GM12872 (cell line): ENCODE results near the gene OR6Q1.

Experiments used
- TF ChIP-seq, protein P1 (sequence below): IDR thresholded peaks from 3 replicates; pipeline ENCODE4 v1.5.1; 2011; ENCODE audit warnings: low read depth, mild to moderate bottlenecking, low read length, moderate library complexity; ENCODE audit not compliant: insufficient read depth

The OR6Q1 gene

DNA sequence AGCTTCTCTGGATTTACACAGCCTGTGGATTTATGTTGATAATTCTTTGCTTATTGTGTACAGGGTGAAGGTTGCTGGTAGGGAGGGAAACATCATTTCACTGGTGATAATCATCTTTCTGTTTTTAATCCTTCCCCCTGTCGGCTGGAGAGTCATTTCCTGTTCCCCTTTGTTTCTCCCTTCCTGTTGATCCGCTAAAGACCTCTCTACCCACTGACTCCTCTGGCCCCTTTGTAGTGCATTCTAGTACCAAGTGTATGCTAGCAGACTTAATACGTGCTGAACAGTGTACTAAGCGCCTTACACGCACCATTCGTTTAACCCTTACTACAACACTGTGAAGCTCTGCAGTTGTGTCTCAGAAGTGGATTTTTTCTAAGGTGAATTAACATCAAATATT is 26.1 kb upstream of the OR6Q1 start:
- TF ChIP-seq, protein P1, sequence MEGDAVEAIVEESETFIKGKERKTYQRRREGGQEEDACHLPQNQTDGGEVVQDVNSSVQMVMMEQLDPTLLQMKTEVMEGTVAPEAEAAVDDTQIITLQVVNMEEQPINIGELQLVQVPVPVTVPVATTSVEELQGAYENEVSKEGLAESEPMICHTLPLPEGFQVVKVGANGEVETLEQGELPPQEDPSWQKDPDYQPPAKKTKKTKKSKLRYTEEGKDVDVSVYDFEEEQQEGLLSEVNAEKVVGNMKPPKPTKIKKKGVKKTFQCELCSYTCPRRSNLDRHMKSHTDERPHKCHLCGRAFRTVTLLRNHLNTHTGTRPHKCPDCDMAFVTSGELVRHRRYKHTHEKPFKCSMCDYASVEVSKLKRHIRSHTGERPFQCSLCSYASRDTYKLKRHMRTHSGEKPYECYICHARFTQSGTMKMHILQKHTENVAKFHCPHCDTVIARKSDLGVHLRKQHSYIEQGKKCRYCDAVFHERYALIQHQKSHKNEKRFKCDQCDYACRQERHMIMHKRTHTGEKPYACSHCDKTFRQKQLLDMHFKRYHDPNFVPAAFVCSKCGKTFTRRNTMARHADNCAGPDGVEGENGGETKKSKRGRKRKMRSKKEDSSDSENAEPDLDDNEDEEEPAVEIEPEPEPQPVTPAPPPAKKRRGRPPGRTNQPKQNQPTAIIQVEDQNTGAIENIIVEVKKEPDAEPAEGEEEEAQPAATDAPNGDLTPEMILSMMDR, result no peak

DNA sequence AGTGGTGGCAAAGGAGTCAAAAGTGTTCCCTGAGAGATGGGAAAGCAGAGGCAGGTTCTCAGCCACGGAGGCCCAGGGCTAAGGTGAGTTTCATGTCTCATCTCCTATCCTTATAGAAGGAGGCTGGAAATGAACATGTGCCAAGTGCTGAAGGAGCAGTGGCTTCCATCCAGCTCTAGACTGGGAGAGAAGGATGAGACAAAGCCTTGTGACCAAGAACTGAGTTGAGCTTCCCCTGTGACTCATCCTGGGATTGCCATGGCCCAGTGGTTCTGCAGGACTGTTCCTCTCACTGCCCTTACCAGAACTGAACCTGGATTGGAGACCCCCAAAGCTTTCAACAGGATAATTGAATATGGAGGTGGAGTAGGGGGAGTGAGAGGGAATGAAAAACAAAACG is 23.8 kb upstream of the OR6Q1 start:
- TF ChIP-seq, protein P1, result no peak

DNA sequence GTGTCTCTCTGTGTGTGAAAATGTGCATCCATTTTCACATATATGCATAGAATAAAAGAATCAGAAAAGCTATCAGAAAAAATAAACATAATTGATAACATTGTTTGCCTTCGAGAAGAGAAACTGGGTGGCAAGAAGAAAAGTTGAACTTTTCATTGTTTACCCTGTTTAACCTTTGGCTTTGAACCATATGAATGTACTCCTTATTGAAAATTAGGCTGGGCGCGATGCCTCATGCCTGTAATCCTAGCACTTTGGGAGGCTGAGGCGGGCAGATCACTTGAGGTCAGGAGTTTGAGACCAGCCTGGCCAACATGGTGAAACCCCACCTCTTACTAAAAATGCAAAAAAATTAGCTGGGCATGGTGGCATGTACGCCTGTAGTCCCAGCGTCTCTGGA is 19.0 kb upstream of the OR6Q1 start:
- TF ChIP-seq, protein P1, result no peak

DNA sequence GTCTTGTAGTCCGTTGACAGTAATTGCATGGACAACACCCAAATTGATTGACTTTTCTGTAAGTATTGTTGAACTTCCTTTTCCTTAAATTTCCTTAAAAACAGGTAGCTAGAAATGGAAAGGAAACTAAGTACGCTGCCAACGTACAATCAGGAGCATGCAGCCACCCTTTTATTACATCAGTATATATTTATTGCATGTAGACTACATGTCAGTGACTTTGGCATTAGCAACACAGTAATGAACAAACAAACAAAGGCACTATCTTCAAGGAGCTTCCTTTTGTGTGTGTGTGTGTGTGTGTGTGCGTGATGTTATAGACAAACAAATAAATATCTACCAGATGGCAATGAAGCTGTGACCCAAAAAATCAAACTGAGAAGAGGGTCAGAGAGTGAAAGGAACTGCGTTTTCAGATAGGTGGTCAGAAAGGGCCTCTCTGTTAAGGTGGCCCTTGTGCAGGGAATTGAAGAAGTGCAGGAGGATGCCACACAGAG is 7.3 kb upstream of the OR6Q1 start, which contains the start of gene OR9Q1:
Gene OR9Q1, plus strand, starts transcription at position 447 of the 497 bp plus-strand sequence. CDS start 155,564 bp downstream, outside the sequence.
- TF ChIP-seq, protein P1, result no peak

DNA sequence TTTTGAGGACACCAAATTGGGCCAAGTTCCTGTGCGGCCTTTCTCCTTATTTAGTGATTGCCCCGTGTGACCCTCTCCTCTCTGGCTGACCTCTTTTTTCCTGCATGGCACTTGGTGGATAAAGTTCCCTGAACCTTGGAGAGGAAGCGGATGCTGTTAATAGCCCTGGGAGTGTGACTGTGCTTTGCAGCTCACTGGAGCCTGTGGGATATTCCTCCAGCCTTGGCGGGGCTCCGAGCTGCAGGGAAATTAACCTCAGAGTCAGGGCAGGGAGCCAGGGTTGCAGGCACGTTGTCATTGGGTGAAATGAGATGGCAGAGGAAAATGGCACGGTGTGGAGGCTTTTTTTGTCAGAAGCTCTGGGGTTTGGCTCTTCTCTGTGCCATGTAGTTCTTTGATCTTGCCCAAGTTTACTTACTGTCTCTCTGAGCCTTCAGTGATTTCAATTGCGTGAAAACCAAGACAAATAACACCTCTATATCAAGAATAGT is 6.1 kb upstream of the OR6Q1 start:
- TF ChIP-seq, protein P1, result no peak

DNA sequence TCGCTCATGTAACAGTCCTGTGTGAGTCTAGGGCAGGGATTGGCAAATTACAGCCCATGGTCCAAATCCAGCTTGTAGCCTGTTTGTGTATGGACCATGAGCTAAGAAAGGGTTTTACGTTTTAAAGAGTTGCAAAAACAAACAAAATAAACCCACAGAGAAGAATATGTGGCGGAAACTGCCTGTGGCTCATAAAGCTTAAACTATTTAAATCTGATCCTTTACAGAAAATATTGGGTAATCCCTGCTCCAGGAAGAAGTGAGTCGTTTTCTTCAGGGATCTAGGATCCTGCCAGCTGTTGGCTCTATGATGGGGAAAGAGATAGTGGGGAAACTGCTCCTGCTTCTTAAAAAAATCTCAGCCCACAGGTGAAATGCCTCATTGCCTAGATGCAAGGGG is 3.4 kb upstream of the OR6Q1 start:
- TF ChIP-seq, protein P1, result no peak

DNA sequence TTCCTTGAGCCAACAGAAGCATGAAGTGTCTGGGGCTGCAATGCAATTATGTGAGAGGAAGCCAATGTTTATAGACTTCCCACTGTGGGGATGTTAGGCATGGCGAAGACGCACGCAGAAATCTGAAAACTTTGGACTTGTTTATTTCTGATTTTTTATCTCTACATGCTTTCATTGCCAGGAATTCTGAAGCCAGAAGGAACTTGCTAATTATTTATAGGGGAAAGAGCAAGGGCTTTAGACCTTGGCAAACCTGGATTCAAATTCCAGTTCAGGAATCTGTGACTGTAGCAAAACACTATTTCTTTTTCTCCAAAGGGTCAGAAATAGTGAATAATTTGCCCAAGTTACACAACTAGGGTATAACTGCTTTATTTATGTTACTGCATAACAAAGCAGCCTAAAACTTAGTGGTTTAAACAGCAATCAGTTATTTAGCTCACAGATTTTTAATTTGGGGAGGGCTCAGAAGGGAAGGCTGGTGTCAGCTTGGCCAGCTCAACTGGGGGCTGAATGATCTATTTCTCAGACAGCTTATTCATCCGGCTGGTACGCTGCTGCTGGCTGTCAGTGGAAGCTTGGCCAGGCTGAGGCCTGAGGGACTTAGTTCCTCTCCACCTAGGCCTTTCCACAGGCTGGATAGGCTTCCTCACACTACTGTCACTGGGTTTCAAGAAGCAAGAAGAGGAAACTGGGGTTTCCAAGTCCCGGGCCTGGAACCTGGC is 1.9 kb upstream of the OR6Q1 start:
- TF ChIP-seq, protein P1, result no peak
